CD14-positive monocyte (primary cell): ENCODE measurements around the gene LY86. TPM values are rescaled to one million over a fixed set of nuclear protein-coding genes. Genes with fewer than 3 reads are reported as not detected.

ENCODE experiments used
- DNase-seq, 3 donors: peaks; one replicate each; pipeline ENCODE4 v3.0.0-alpha.2; 2011 to 2022
- H2AFZ ChIP-seq: 2 replicates; pipeline ENCODE4 v1.6.0; 2012; ENCODE audit warnings: mild to moderate bottlenecking, low read depth, low read length, inconsistent platforms; ENCODE audit not compliant: insufficient read depth, poor library complexity, severe bottlenecking
- H3K27ac ChIP-seq, 2 donors: 1 replicate in 1 of 2; 2 replicates in 1 of 2; pipeline ENCODE4 v1.5.1; 2012 to 2013; ENCODE audit warnings: low read length in 2 of 2, control low read depth in 1 of 2, inconsistent platforms in 1 of 2, low read depth in 1 of 2, mild to moderate bottlenecking in 1 of 2
- H3K27me3 ChIP-seq, 2 donors: one replicate each; pipeline versions ENCODE4 v1.6.0 to v1.6.1; 2011 to 2013; ENCODE audit warnings: low read length in 2 of 2; ENCODE audit not compliant: control insufficient read depth in 2 of 2, insufficient read depth in 2 of 2
- H3K36me3 ChIP-seq, 2 donors: replicated peaks in 1 of 2; 1 replicate in 1 of 2; 2 replicates in 1 of 2; pipeline versions ENCODE4 v1.5.1 to v1.6.1; 2012 to 2013; ENCODE audit warnings: low read length in 2 of 2, control low read depth in 1 of 2, inconsistent platforms in 1 of 2, mild to moderate bottlenecking in 1 of 2; ENCODE audit not compliant: insufficient read depth in 2 of 2, control insufficient read depth in 1 of 2
- H3K4me1 ChIP-seq, 2 donors: 1 replicate in 1 of 2; 2 replicates in 1 of 2; pipeline versions ENCODE4 v1.5.1 to v1.6.1; 2012 to 2013; ENCODE audit warnings: low read length in 2 of 2, control low read depth in 1 of 2, inconsistent platforms in 1 of 2, mild to moderate bottlenecking in 1 of 2, moderate library complexity in 1 of 2; ENCODE audit not compliant: insufficient read depth in 2 of 2, control insufficient read depth in 1 of 2
- H3K4me2 ChIP-seq: replicated peaks from 2 replicates; pipeline ENCODE3; 2012; ENCODE audit warnings: low read length, moderate library complexity, mild to moderate bottlenecking; ENCODE audit not compliant: poor library complexity, severe bottlenecking; ENCODE audit errors: extremely low read depth
- H3K4me3 ChIP-seq, 3 experiments: fragments of 200-600 bp in 1 of 3; sonication (generic) in 1 of 3; replicated peaks in 1 of 3; 1 replicate in 2 of 3; 2 replicates in 1 of 3; pipeline ENCODE4 v1.5.1; 2011 to 2013; ENCODE audit warnings: low read length in 3 of 3, mild to moderate bottlenecking in 3 of 3, control low read depth in 2 of 3, low read depth in 2 of 3, inconsistent platforms in 1 of 3, moderate library complexity in 1 of 3
- H3K79me2 ChIP-seq: 2 replicates; pipeline ENCODE4 v1.6.0; 2012; ENCODE audit warnings: mild to moderate bottlenecking, control low read depth, inconsistent platforms, low read length, moderate library complexity; ENCODE audit not compliant: insufficient read depth
- H3K9ac ChIP-seq: 2 replicates; pipeline ENCODE4 v1.6.0; 2017; ENCODE audit warnings: low read length, mild to moderate bottlenecking; ENCODE audit not compliant: insufficient read depth, poor library complexity, severe bottlenecking
- H3K9me3 ChIP-seq, 2 donors: replicated peaks in 1 of 2; 1 replicate in 1 of 2; 2 replicates in 1 of 2; pipeline versions ENCODE4 v1.5.1 to v1.6.1; 2012 to 2013; ENCODE audit warnings: low read length in 2 of 2, control low read depth in 1 of 2; ENCODE audit not compliant: control insufficient read depth in 1 of 2, insufficient read depth in 1 of 2
- H4K20me1 ChIP-seq: 2 replicates; pipeline ENCODE4 v1.6.0; 2012; ENCODE audit warnings: mild to moderate bottlenecking, low read length, control low read depth, moderate library complexity; ENCODE audit not compliant: insufficient read depth
- H3K27ac Mint-ChIP-seq, 7 donors: one replicate each; pipeline ENCODE4 v1.8.0; 2020; ENCODE audit warnings: mild to moderate bottlenecking in 7 of 7, mixed read lengths in 7 of 7, moderate library complexity in 6 of 7, inconsistent platforms in 2 of 7
- H3K27me3 Mint-ChIP-seq, 3 donors: one replicate each; pipeline ENCODE4 v1.8.0; 2021 to 2022; ENCODE audit warnings: low read depth in 3 of 3, mild to moderate bottlenecking in 3 of 3, mixed read lengths in 3 of 3, moderate library complexity in 3 of 3, inconsistent platforms in 1 of 3
- H3K36me3 Mint-ChIP-seq, 2 donors: one replicate each; pipeline ENCODE4 v1.8.0; 2020; ENCODE audit warnings: mixed read lengths in 2 of 2, inconsistent platforms in 1 of 2, mild to moderate bottlenecking in 1 of 2
- H3K4me1 Mint-ChIP-seq: one replicate; pipeline ENCODE4 v1.8.0; 2020; ENCODE audit warnings: mild to moderate bottlenecking, mixed read lengths
- H3K4me3 Mint-ChIP-seq, 2 donors: one replicate each; pipeline ENCODE4 v1.8.0; 2020; ENCODE audit warnings: mild to moderate bottlenecking in 2 of 2, mixed read lengths in 2 of 2, moderate library complexity in 1 of 2
- H3K9me3 Mint-ChIP-seq, 7 donors: one replicate each; pipeline ENCODE4 v1.8.0; 2020 to 2022; ENCODE audit warnings: mixed read lengths in 7 of 7, mild to moderate bottlenecking in 6 of 7, moderate library complexity in 6 of 7, inconsistent platforms in 2 of 7
- WGBS: methylation state at CpG from one replicate; pipeline ENCODE4 v1.1.5; 2013; ENCODE audit warnings: missing lambda C conversion rate; ENCODE audit not compliant: insufficient coverage; 5-methylcytosine and 5-hydroxymethylcytosine counted together
- intact Hi-C, 2 donors: fragments of 100-400 bp; cut with micrococcal nuclease; formaldehyde crosslinking; loops; one replicate each; pipeline versions ENCODE4 v1.15.0 to v1.15.1; 2023
- polyA plus RNA-seq, 3 donors: library from polyadenylated mRNA; depleted of rRNA in 1 of 3; unstranded in 2 of 3; stranded (reverse) in 1 of 3; fragments of 300-500 nt in 2 of 3; fragments of >200 nt in 1 of 3; fragmentation: Illumina TruSeq in 2 of 3; gene quantifications; 1 replicate in 2 of 3; 2 replicates in 1 of 3; pipeline ENCODE4 v1.2.3, GENCODE V29; 2012 to 2021
- TF ChIP-seq, protein P1 (sequence below): fragments of 200-600 bp; IDR thresholded peaks from one replicate; pipeline ENCODE4 v1.8.0; 2022; ENCODE audit warnings: antibody characterized with exemption, mild to moderate bottlenecking

Gene LY86
- polyA plus RNA-seq, 3 donors, result 166 to 609 (median 454) TPM

DNA sequence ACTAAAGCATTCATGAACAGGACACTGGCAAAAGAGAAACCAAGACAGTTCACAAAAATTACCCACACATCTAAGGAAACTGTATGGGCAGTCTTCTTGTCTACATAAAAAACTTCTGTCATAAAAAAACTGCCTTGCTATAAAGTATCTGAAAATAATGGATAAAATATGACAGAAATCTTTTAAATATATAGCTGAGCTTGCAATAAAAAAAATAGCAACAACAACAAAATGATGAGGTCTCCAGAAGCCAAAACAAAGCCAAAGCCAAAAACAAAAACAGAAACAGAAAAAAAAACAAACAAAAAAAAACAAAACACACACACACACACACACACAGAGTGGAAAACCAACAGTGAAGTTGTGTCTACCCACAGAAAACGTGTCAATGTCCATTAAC, 14.8 kb downstream of the LY86 start:
- no CpG with 5 or more reads among the region's 1 CpG for WGBS
- H3K9me3 Mint-ChIP-seq, result peaks cover 18 to 33% (median 24%) of the 10 kb centered on the region in 7 donors
- intact Hi-C loops, result no loop called here
- H3K27ac ChIP-seq, result no peak overlapping the region
- peaks cover 9 to 44% of the 10 kb centered on the region in 2 donors for H3K36me3 ChIP-seq
- no peak overlapping the region for H3K27ac Mint-ChIP-seq
- peaks cover 0 to 9% of the 10 kb centered on the region in 2 donors for H3K4me1 ChIP-seq
- peaks cover 65% of the 10 kb centered on the region for H3K79me2 ChIP-seq
- H3K27me3 ChIP-seq, result no peaks in the 10 kb centered on the region
- H3K4me1 Mint-ChIP-seq, result peaks cover 22% of the 10 kb centered on the region
- no peak for DNase-seq
- no peak overlapping the region for H3K4me2 ChIP-seq
- peaks cover 18% of the 10 kb centered on the region for H4K20me1 ChIP-seq
- H3K4me3 ChIP-seq, result no peak overlapping the region
- peaks cover 0 to 2% (median 0%) of the 10 kb centered on the region in 3 donors for H3K27me3 Mint-ChIP-seq
- H3K9me3 ChIP-seq, result peaks cover 18 to 20% of the 10 kb centered on the region in 2 donors
- TF ChIP-seq, protein P1, sequence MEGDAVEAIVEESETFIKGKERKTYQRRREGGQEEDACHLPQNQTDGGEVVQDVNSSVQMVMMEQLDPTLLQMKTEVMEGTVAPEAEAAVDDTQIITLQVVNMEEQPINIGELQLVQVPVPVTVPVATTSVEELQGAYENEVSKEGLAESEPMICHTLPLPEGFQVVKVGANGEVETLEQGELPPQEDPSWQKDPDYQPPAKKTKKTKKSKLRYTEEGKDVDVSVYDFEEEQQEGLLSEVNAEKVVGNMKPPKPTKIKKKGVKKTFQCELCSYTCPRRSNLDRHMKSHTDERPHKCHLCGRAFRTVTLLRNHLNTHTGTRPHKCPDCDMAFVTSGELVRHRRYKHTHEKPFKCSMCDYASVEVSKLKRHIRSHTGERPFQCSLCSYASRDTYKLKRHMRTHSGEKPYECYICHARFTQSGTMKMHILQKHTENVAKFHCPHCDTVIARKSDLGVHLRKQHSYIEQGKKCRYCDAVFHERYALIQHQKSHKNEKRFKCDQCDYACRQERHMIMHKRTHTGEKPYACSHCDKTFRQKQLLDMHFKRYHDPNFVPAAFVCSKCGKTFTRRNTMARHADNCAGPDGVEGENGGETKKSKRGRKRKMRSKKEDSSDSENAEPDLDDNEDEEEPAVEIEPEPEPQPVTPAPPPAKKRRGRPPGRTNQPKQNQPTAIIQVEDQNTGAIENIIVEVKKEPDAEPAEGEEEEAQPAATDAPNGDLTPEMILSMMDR, result no peak
- no peak overlapping the region for H3K4me3 Mint-ChIP-seq
- no peak overlapping the region for H3K9ac ChIP-seq
- peaks cover 45 to 74% of the 10 kb centered on the region in 2 donors for H3K36me3 Mint-ChIP-seq
- H2AFZ ChIP-seq, result no peak overlapping the region

DNA sequence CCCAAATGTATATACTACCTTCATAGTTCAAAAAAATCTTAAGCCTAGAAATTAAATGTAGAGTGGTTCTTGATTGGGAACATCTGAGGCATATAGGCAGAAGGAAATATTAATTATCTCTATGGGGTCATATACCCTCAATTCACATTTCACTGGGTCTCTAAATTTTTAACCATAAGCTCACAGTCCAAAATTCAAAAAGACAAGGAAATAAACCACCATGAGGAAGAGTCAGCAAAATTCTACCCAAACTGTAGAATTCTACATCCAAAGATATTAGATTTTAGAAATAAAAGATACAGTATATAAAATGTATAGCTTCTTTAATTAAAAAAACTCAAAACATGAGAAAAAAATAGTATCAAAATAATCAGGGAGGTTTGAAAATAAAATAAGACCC, 15.5 kb downstream of the LY86 start:
- intact Hi-C loops, result no loop called here
- Histone ChIP-seq H3K9ac (no peak overlapping the region), H3K27me3 (no peaks in the 10 kb centered on the region), H3K4me3 (no peak overlapping the region), H3K4me2 (no peak overlapping the region), H3K9me3 (peaks cover 18 to 20% of the 10 kb centered on the region in 2 donors), H3K27ac (no peak overlapping the region), H2AFZ (no peak overlapping the region), H3K4me1 (peaks cover 1 to 2% of the 10 kb centered on the region in 2 donors), H3K36me3 (peaks cover 9 to 45% of the 10 kb centered on the region in 2 donors), H4K20me1 (peaks cover 20% of the 10 kb centered on the region), H3K79me2 (peaks cover 58% of the 10 kb centered on the region)
- no peak for DNase-seq
- peaks cover 15% of the 10 kb centered on the region for H3K4me1 Mint-ChIP-seq
- H3K36me3 Mint-ChIP-seq, result peaks cover 40 to 78% of the 10 kb centered on the region in 2 donors
- no peak overlapping the region for H3K4me3 Mint-ChIP-seq
- peaks cover 0 to 2% (median 0%) of the 10 kb centered on the region in 3 donors for H3K27me3 Mint-ChIP-seq
- TF ChIP-seq, protein P1, result no peak
- no peak overlapping the region for H3K27ac Mint-ChIP-seq
- H3K9me3 Mint-ChIP-seq, result peaks cover 18 to 33% (median 24%) of the 10 kb centered on the region in 7 donors
